Uterus (tissue), 2 donors: ENCODE data around the gene NAA10.

Experiments
- POLR2A ChIP-seq, 2 donors: fragments of 450-650 bp; IDR thresholded peaks; one replicate each; pipeline ENCODE4 v1.6.1; 2016; ENCODE audit warnings: antibody characterized with exemption in 2 of 2, mild to moderate bottlenecking in 1 of 2, moderate library complexity in 1 of 2
- TF ChIP-seq, protein P1 (sequence below), 4 experiments: fragments of 200-600 bp in 2 of 4; fragments of 450-650 bp in 2 of 4; sonication (generic) in 2 of 4; IDR thresholded peaks; one replicate each; pipeline ENCODE4 v1.5.1; 2016 to 2019; ENCODE audit warnings: antibody characterized with exemption in 4 of 4, mild to moderate bottlenecking in 2 of 4, moderate library complexity in 1 of 4

DNA sequence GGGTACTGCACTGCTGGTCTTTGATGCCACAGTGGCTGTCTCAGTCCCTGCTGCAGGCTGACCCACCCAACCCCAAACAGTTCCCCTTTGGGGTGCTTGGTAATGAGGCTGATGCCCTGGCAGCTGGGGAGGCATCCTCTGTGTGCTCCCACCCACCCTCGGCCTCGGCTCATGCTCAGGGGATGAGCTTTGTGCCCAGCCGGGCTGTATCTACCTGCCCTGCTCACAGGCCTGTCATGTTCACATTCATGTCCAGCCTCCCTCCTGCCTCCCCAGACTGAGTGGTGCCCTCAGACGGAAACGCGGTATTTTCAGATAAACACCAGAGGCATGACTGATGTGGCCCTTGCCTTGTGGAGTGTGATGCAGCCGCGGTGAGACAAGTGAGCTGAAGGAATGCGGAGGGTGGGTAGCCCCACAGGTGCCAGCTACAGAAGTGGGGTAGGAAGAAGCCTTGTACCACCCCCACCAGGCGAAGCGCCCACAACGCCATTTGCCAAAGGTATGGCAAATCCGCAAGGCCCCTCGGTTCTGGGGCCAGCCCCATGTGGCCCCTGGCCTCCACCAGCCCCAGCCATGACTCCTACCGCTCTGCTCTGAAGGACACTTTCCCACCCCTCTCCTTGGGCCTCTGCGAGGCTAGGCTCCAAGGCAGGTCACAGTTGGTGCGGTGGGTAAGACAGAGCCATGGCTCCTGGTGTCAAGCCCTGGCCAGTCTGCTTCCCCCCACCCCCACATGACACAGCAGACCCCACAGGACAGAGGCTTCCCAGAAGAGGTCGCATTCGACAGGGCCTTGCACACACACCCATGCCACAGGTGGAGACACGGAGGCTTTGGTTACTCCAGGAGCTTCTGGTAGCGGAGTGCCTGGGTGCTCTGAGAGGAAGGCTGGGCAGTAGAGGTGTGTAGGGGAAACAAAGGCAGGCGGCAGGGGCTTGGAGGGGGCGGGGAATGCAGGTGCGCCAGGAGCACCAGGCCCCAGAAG is 11.4 kb upstream of the NAA10 start:
- TF ChIP-seq, protein P1, sequence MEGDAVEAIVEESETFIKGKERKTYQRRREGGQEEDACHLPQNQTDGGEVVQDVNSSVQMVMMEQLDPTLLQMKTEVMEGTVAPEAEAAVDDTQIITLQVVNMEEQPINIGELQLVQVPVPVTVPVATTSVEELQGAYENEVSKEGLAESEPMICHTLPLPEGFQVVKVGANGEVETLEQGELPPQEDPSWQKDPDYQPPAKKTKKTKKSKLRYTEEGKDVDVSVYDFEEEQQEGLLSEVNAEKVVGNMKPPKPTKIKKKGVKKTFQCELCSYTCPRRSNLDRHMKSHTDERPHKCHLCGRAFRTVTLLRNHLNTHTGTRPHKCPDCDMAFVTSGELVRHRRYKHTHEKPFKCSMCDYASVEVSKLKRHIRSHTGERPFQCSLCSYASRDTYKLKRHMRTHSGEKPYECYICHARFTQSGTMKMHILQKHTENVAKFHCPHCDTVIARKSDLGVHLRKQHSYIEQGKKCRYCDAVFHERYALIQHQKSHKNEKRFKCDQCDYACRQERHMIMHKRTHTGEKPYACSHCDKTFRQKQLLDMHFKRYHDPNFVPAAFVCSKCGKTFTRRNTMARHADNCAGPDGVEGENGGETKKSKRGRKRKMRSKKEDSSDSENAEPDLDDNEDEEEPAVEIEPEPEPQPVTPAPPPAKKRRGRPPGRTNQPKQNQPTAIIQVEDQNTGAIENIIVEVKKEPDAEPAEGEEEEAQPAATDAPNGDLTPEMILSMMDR (IDR thresholded peaks at IDR 0.05): no peak
- TF ChIP-seq POLR2A (IDR thresholded peaks at IDR 0.05): no peak
